Measurements from ENCODE around the gene KLHL6.

GRCh38 chr3:183448369-183449128, 107.0 kb downstream of the KLHL6 start:
- TF ChIP-seq, protein P1, sequence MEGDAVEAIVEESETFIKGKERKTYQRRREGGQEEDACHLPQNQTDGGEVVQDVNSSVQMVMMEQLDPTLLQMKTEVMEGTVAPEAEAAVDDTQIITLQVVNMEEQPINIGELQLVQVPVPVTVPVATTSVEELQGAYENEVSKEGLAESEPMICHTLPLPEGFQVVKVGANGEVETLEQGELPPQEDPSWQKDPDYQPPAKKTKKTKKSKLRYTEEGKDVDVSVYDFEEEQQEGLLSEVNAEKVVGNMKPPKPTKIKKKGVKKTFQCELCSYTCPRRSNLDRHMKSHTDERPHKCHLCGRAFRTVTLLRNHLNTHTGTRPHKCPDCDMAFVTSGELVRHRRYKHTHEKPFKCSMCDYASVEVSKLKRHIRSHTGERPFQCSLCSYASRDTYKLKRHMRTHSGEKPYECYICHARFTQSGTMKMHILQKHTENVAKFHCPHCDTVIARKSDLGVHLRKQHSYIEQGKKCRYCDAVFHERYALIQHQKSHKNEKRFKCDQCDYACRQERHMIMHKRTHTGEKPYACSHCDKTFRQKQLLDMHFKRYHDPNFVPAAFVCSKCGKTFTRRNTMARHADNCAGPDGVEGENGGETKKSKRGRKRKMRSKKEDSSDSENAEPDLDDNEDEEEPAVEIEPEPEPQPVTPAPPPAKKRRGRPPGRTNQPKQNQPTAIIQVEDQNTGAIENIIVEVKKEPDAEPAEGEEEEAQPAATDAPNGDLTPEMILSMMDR (IDR thresholded peaks at IDR 0.05; ENCODE audit: poor library complexity): no peak
- no peak for TF ChIP-seq EZH2 (IDR thresholded peaks at IDR 0.05; ENCODE audit: borderline replicate concordance)
